Ectodermal cell (in vitro differentiated cells): Measurements from ENCODE around the gene DEPP1.

Experiments
- H3K27ac ChIP-seq: 2 replicates; pipeline ENCODE4 v1.7.0; 2013; ENCODE audit warnings: mild to moderate bottlenecking, low read depth, low read length; ENCODE audit not compliant: insufficient read depth, poor library complexity, severe bottlenecking
- H3K27me3 ChIP-seq: 2 replicates; pipeline ENCODE4 v1.7.0; 2013; ENCODE audit warnings: mild to moderate bottlenecking, low read length; ENCODE audit not compliant: insufficient read depth, control insufficient read depth, poor library complexity, severe bottlenecking
- H3K36me3 ChIP-seq: one replicate; pipeline ENCODE4 v1.7.0; 2013; ENCODE audit warnings: low read length; ENCODE audit not compliant: control insufficient read depth, insufficient read depth
- H3K4me1 ChIP-seq: one replicate; pipeline ENCODE4 v1.7.0; 2013; ENCODE audit warnings: low read length; ENCODE audit not compliant: control insufficient read depth, insufficient read depth
- H3K4me3 ChIP-seq: 2 replicates; pipeline ENCODE4 v1.7.0; 2013; ENCODE audit warnings: low read depth, low read length, control low read depth; ENCODE audit not compliant: insufficient read depth
- H3K9me3 ChIP-seq: 2 replicates; pipeline ENCODE4 v1.7.0; 2013; ENCODE audit warnings: mild to moderate bottlenecking, low read length, moderate library complexity; ENCODE audit not compliant: control insufficient read depth
- WGBS, 2 experiments: methylation state at CpG; one replicate each; pipeline ENCODE4 v1.1.7; 2013; ENCODE audit warnings: missing lambda C conversion rate in 2 of 2; 5-methylcytosine and 5-hydroxymethylcytosine counted together

Gene DEPP1

GRCh38 chr10:44966816-44967509 lies 11.6 kb downstream of the DEPP1 start:
- WGBS, 2 experiments: 92% methylated on average over 8 of the region's 8 CpGs
- Histone ChIP-seq H3K4me3 (no peak overlapping the region), H3K36me3 (no peaks in the 10 kb centered on the region), H3K27me3 (no peaks in the 10 kb centered on the region), H3K4me1 (peaks cover 35% of the 10 kb centered on the region), H3K9me3 (no peaks in the 10 kb centered on the region), H3K27ac (no peak overlapping the region)

GRCh38 chr10:44966129-44966815 lies 12.3 kb downstream of the DEPP1 start:
- Histone ChIP-seq H3K36me3 (no peaks in the 10 kb centered on the region), H3K9me3 (no peaks in the 10 kb centered on the region), H3K27ac (no peak overlapping the region), H3K4me3 (no peak overlapping the region), H3K4me1 (peaks cover 39% of the 10 kb centered on the region), H3K27me3 (no peaks in the 10 kb centered on the region)
- WGBS, 2 experiments: 87 to 90% methylated on average over 8 of the region's 8 CpGs

- Histone ChIP-seq H3K4me3 (no peak overlapping the region), H3K27ac (no peak overlapping the region), H3K27me3 (no peaks in the 10 kb centered on the region), H3K36me3 (no peaks in the 10 kb centered on the region), H3K9me3 (no peaks in the 10 kb centered on the region), H3K4me1 (peaks cover 45% of the 10 kb centered on the region)
- 86 to 87% methylated on average over 6 of the region's 6 CpGs for WGBS, 2 experiments
Observed at GRCh38 chr10:44965651-44966097, 12.9 kb downstream of the DEPP1 start.

GRCh38 chr10:44965104-44965503 lies 13.5 kb downstream of the DEPP1 start:
- no peaks in the 10 kb centered on the region for H3K36me3 ChIP-seq
- H3K27ac ChIP-seq: no peak overlapping the region
- 83 to 93% methylated on average over 1 of the region's 1 CpG for WGBS, 2 experiments
- H3K4me1 ChIP-seq: peaks cover 50% of the 10 kb centered on the region
- H3K4me3 ChIP-seq: no peak overlapping the region
- no peaks in the 10 kb centered on the region for H3K9me3 ChIP-seq
- H3K27me3 ChIP-seq: peaks cover 6% of the 10 kb centered on the region

- Histone ChIP-seq H3K4me3 (peak overlapping the region; percentile 4), H3K27ac (peak overlapping the region; percentile 99), H3K4me1 (peaks cover 55% of the 10 kb centered on the region), H3K36me3 (no peaks in the 10 kb centered on the region), H3K27me3 (peaks cover 9% of the 10 kb centered on the region), H3K9me3 (no peaks in the 10 kb centered on the region)
- WGBS, 2 experiments: 35 to 39% methylated on average over 15 of the region's 15 CpGs
Observed at GRCh38 chr10:44963772-44964633, 14.6 kb downstream of the DEPP1 start.

GRCh38 chr10:44962870-44963738 lies 15.5 kb downstream of the DEPP1 start:
- H3K4me1 ChIP-seq: peaks cover 55% of the 10 kb centered on the region
- H3K27me3 ChIP-seq: peaks cover 9% of the 10 kb centered on the region
- H3K9me3 ChIP-seq: no peaks in the 10 kb centered on the region
- no peaks in the 10 kb centered on the region for H3K36me3 ChIP-seq
- no peak overlapping the region for H3K4me3 ChIP-seq
- WGBS, 2 experiments: 65% methylated on average over 19 of the region's 19 CpGs
- H3K27ac ChIP-seq: peak overlapping the region; percentile 99

- H3K9me3 ChIP-seq: no peaks in the 10 kb centered on the region
- H3K27me3 ChIP-seq: peaks cover 9% of the 10 kb centered on the region
- no peak overlapping the region for H3K4me3 ChIP-seq
- 88 to 89% methylated on average over 11 of the region's 11 CpGs for WGBS, 2 experiments
- H3K36me3 ChIP-seq: no peaks in the 10 kb centered on the region
- no peak overlapping the region for H3K27ac ChIP-seq
- H3K4me1 ChIP-seq: peaks cover 55% of the 10 kb centered on the region
Observed at GRCh38 chr10:44961931-44962750, 16.5 kb downstream of the DEPP1 start.

- Histone ChIP-seq H3K27ac (no peak overlapping the region), H3K36me3 (no peaks in the 10 kb centered on the region), H3K27me3 (peaks cover 9% of the 10 kb centered on the region), H3K4me3 (no peak overlapping the region), H3K4me1 (peaks cover 55% of the 10 kb centered on the region), H3K9me3 (no peaks in the 10 kb centered on the region)
- 74 to 79% methylated on average over 4 of the region's 4 CpGs for WGBS, 2 experiments
Observed at GRCh38 chr10:44961230-44961571, 17.4 kb downstream of the DEPP1 start.
